ENCODE measurements around the gene NRXN3. TPM values are rescaled to one million over a fixed set of nuclear protein-coding genes. Genes with fewer than 3 reads are reported as not detected.

The NRXN3 gene
- polyA plus RNA-seq, 1 of the 3 experiments (the other 2 are of a cell fraction): 1.6 TPM

DNA sequence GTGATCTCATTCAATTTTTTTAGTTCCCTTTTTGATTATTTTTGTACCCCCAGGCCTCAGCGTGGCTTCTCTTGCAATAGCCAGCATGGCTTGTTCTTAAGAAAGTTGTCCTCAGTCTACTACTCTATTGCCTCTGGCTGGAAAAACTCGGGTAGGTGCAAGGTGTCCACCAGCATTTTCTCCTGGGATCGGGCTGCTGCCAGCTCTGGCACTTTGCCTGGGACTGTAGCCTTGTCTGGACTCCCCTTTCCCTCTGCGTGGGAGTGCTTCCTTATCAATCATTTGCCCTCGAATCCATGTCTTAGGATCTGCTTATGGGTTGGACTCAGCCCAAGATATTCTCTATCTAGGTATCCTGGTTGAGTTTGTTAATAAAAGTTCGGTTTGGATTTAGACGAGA is 1267.8 kb downstream of the NRXN3 start:
- H3K27me3 ChIP-seq (ENCODE audit: insufficient read depth): no peaks in the 10 kb centered on the region
- H3K4me2 ChIP-seq: no peak overlapping the region
- no peak overlapping the region for H3K4me3 ChIP-seq (ENCODE audit: low read depth in 2 of 2, low read length in 1 of 2)
- H3K9me2 ChIP-seq: no peaks in the 10 kb centered on the region
- POLR2A ChIA-PET: no interaction called here
- no peak overlapping the region for H2AFZ ChIP-seq (ENCODE audit: low read depth)
- H3K4me1 ChIP-seq (ENCODE audit: control insufficient read depth in 1 of 2, insufficient read depth in 2 of 2, low read depth in 1 of 2, low read length in 1 of 2): no peaks in the 10 kb centered on the region; a peak in 1 of 4 replicates
- no peak for TF ChIP-seq MEF2A (IDR thresholded peaks at IDR 0.05; ENCODE audit: borderline replicate concordance, low read depth)
- no peak for TF ChIP-seq JUND (IDR thresholded peaks at IDR 0.05)
- no peak for TF ChIP-seq ELF1 (IDR thresholded peaks at IDR 0.05)
- TF ChIP-seq, protein P1, sequence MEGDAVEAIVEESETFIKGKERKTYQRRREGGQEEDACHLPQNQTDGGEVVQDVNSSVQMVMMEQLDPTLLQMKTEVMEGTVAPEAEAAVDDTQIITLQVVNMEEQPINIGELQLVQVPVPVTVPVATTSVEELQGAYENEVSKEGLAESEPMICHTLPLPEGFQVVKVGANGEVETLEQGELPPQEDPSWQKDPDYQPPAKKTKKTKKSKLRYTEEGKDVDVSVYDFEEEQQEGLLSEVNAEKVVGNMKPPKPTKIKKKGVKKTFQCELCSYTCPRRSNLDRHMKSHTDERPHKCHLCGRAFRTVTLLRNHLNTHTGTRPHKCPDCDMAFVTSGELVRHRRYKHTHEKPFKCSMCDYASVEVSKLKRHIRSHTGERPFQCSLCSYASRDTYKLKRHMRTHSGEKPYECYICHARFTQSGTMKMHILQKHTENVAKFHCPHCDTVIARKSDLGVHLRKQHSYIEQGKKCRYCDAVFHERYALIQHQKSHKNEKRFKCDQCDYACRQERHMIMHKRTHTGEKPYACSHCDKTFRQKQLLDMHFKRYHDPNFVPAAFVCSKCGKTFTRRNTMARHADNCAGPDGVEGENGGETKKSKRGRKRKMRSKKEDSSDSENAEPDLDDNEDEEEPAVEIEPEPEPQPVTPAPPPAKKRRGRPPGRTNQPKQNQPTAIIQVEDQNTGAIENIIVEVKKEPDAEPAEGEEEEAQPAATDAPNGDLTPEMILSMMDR (IDR thresholded peaks at IDR 0.05): no peak
- no peak for TF ChIP-seq SMC3 (IDR thresholded peaks at IDR 0.05; ENCODE audit: low read depth, low read length)
- no peak for TF ChIP-seq FOXM1 (IDR thresholded peaks at IDR 0.05; ENCODE audit: low read depth)
- TF ChIP-seq, protein P2, sequence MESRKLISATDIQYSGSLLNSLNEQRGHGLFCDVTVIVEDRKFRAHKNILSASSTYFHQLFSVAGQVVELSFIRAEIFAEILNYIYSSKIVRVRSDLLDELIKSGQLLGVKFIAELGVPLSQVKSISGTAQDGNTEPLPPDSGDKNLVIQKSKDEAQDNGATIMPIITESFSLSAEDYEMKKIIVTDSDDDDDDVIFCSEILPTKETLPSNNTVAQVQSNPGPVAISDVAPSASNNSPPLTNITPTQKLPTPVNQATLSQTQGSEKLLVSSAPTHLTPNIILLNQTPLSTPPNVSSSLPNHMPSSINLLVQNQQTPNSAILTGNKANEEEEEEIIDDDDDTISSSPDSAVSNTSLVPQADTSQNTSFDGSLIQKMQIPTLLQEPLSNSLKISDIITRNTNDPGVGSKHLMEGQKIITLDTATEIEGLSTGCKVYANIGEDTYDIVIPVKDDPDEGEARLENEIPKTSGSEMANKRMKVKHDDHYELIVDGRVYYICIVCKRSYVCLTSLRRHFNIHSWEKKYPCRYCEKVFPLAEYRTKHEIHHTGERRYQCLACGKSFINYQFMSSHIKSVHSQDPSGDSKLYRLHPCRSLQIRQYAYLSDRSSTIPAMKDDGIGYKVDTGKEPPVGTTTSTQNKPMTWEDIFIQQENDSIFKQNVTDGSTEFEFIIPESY (IDR thresholded peaks at IDR 0.05; ENCODE audit: borderline replicate concordance, low read depth): no peak
- TF ChIP-seq, protein P3, sequence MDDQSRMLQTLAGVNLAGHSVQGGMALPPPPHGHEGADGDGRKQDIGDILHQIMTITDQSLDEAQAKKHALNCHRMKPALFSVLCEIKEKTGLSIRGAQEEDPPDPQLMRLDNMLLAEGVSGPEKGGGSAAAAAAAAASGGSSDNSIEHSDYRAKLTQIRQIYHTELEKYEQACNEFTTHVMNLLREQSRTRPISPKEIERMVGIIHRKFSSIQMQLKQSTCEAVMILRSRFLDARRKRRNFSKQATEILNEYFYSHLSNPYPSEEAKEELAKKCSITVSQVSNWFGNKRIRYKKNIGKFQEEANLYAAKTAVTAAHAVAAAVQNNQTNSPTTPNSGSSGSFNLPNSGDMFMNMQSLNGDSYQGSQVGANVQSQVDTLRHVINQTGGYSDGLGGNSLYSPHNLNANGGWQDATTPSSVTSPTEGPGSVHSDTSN (IDR thresholded peaks at IDR 0.05): no peak
- TF ChIP-seq EP300 (IDR thresholded peaks at IDR 0.05; ENCODE audit: borderline replicate concordance in 1 of 2, low read depth in 1 of 2, low read length in 1 of 2): no peak
- TF ChIP-seq FOXJ3 (CRISPR knock-in tag; IDR thresholded peaks at IDR 0.05): no peak
- TF ChIP-seq RXRA (IDR thresholded peaks at IDR 0.05; ENCODE audit: borderline replicate concordance, low read depth): no peak
- TF ChIP-seq, protein P4, sequence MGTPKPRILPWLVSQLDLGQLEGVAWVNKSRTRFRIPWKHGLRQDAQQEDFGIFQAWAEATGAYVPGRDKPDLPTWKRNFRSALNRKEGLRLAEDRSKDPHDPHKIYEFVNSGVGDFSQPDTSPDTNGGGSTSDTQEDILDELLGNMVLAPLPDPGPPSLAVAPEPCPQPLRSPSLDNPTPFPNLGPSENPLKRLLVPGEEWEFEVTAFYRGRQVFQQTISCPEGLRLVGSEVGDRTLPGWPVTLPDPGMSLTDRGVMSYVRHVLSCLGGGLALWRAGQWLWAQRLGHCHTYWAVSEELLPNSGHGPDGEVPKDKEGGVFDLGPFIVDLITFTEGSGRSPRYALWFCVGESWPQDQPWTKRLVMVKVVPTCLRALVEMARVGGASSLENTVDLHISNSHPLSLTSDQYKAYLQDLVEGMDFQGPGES (IDR thresholded peaks at IDR 0.05; ENCODE audit: low read depth, low read length): no peak
- H3F3A ChIP-seq (replicated peaks; ENCODE audit: insufficient read depth): no peaks in the 10 kb centered on the region
- no peaks in the 10 kb centered on the region for H4K20me1 ChIP-seq (ENCODE audit: insufficient read depth)
- 35% methylated on average over 7 of the region's 7 CpGs for WGBS (ENCODE audit: low lambda C conversion rate)
- H3K27ac ChIP-seq (ENCODE audit: low read depth in 2 of 2, low read length in 1 of 2): no peak overlapping the region
- H3K9ac ChIP-seq: no peak overlapping the region
- H3K9me3 ChIP-seq: no peaks in the 10 kb centered on the region
- DNase-seq: no peak
- CTCF ChIA-PET: no interaction called here
- no peaks in the 10 kb centered on the region for H3K79me2 ChIP-seq (ENCODE audit: insufficient read depth)
- H3K36me3 ChIP-seq (replicated peaks in 1 of 2; ENCODE audit: control insufficient read depth in 1 of 2, insufficient read depth in 2 of 2, low read length in 1 of 2): no peaks in the 10 kb centered on the region

All from SK-N-SH (cell line).